ENCODE measurements around the gene NRG3.
"Not testable (repeated sequence)": the region's sequence is repeated elsewhere in the genome, so short reads cannot be mapped to it uniquely, and the experiment has no call there.

The NRG3 gene

GRCh38 chr10:82284180-82284579 is 409.2 kb downstream of the NRG3 start:
- DNase-seq (ENCODE audit: low read depth), result no peak

- DNase-seq (ENCODE audit: low read depth), result no peak
Observed at GRCh38 chr10:82288461-82288881, 413.5 kb downstream of the NRG3 start.

- DNase-seq (ENCODE audit: low read depth), result no peak
Observed at GRCh38 chr10:82289945-82290344, 415.0 kb downstream of the NRG3 start.

- no peak for DNase-seq (ENCODE audit: low read depth)
Observed at GRCh38 chr10:82294874-82295378, 419.9 kb downstream of the NRG3 start.

GRCh38 chr10:82308641-82309040 is 433.6 kb downstream of the NRG3 start:
- DNase-seq (ENCODE audit: low read depth), result no peak

- DNase-seq (ENCODE audit: low read depth), result no peak
Observed at GRCh38 chr10:82310839-82311238, 435.8 kb downstream of the NRG3 start.

- DNase-seq (ENCODE audit: low read depth), result no peak
Observed at GRCh38 chr10:82313401-82313800, 438.4 kb downstream of the NRG3 start.

GRCh38 chr10:82318534-82318933 is 443.5 kb downstream of the NRG3 start:
- no peak for DNase-seq (ENCODE audit: low read depth)

GRCh38 chr10:82319074-82319473 is 444.1 kb downstream of the NRG3 start:
- DNase-seq (ENCODE audit: low read depth), result no peak

- no peak for DNase-seq (ENCODE audit: low read depth)
Observed at GRCh38 chr10:82319562-82319961, 444.6 kb downstream of the NRG3 start.

GRCh38 chr10:82321724-82322123 is 446.7 kb downstream of the NRG3 start:
- no peak for DNase-seq (ENCODE audit: low read depth)

GRCh38 chr10:82331716-82332115 is 456.7 kb downstream of the NRG3 start:
- no peak for DNase-seq (ENCODE audit: low read depth)

- no peak for DNase-seq (ENCODE audit: low read depth)
Observed at GRCh38 chr10:82335831-82336230, 460.8 kb downstream of the NRG3 start.

- no peak for DNase-seq (ENCODE audit: low read depth)
Observed at GRCh38 chr10:82340166-82340565, 465.2 kb downstream of the NRG3 start.

GRCh38 chr10:82349590-82349989 is 474.6 kb downstream of the NRG3 start:
- not testable (repeated sequence) for DNase-seq (ENCODE audit: low read depth)

GRCh38 chr10:82353381-82353780 is 478.4 kb downstream of the NRG3 start:
- no peak for DNase-seq (ENCODE audit: low read depth)

GRCh38 chr10:82358486-82359099 is 483.6 kb downstream of the NRG3 start:
- no peak for DNase-seq (ENCODE audit: low read depth)

- DNase-seq (ENCODE audit: low read depth), result no peak
Observed at GRCh38 chr10:82361256-82361655, 486.3 kb downstream of the NRG3 start.

GRCh38 chr10:82377608-82378007 is 502.6 kb downstream of the NRG3 start:
- DNase-seq (ENCODE audit: low read depth), result no peak

- DNase-seq (ENCODE audit: low read depth), result no peak
Observed at GRCh38 chr10:82378146-82378545, 503.2 kb downstream of the NRG3 start.

- no peak for DNase-seq (ENCODE audit: low read depth)
Observed at GRCh38 chr10:82383350-82383749, 508.4 kb downstream of the NRG3 start.

GRCh38 chr10:82390866-82391658 is 516.1 kb downstream of the NRG3 start:
- no peak for DNase-seq (ENCODE audit: low read depth)

- no peak for DNase-seq (ENCODE audit: low read depth)
Observed at GRCh38 chr10:82391971-82392370, 517.0 kb downstream of the NRG3 start.

- no peak for DNase-seq (ENCODE audit: low read depth)
Observed at GRCh38 chr10:82392533-82392932, 517.5 kb downstream of the NRG3 start.

Measured in stimulated activated CD8-positive, alpha-beta memory T cell treated with anti-CD3 and anti-CD28 coated beads, Interleukin-7, amount 100 ng/mL, for 24 hours (primary cell).